Neural progenitor cell (in vitro differentiated cells): ENCODE data around the gene TOP2B. TPM values are rescaled to one million over a fixed set of nuclear protein-coding genes. Genes with fewer than 3 reads are reported as not detected.

ENCODE experiments used
- DNase-seq: peaks from one replicate; pipeline ENCODE4 v3.0.0-alpha.2; 2016; ENCODE audit warnings: low spot score
- H2AFZ ChIP-seq: fragments of 200-600 bp; sonication (generic); replicated peaks from 2 replicates; pipeline ENCODE4 v1.6.1; 2016; ENCODE audit warnings: antibody characterized with exemption
- H3F3A ChIP-seq: fragments of 200-600 bp; sonication (generic); 2 replicates; pipeline ENCODE4 v1.6.1; 2016; ENCODE audit warnings: antibody characterized with exemption, low read depth
- H3K27ac ChIP-seq: fragments of 200-600 bp; sonication (generic); 2 replicates; pipeline ENCODE4 v1.5.1; 2016; ENCODE audit warnings: mild to moderate bottlenecking
- H3K27me3 ChIP-seq: fragments of 200-600 bp; sonication (generic); 2 replicates; pipeline ENCODE4 v1.6.1; 2016; ENCODE audit warnings: mild to moderate bottlenecking, moderate library complexity
- H3K36me3 ChIP-seq: fragments of 200-600 bp; sonication (generic); 2 replicates; pipeline ENCODE4 v1.5.1; 2016
- H3K4me1 ChIP-seq: fragments of 200-600 bp; sonication (generic); 2 replicates; pipeline ENCODE4 v1.6.1; 2016; ENCODE audit warnings: mixed run types
- H3K4me2 ChIP-seq: fragments of 200-600 bp; sonication (generic); 2 replicates; pipeline ENCODE4 v1.6.1; 2016
- H3K4me3 ChIP-seq: fragments of 200-600 bp; sonication (generic); 2 replicates; pipeline ENCODE4 v1.5.1; 2016
- H3K79me2 ChIP-seq: fragments of 200-600 bp; sonication (generic); 2 replicates; pipeline ENCODE4 v1.6.1; 2016; ENCODE audit warnings: low read depth
- H3K9ac ChIP-seq: fragments of 200-600 bp; sonication (generic); 2 replicates; pipeline ENCODE4 v1.6.1; 2016
- H3K9me3 ChIP-seq: fragments of 200-600 bp; sonication (generic); 2 replicates; pipeline ENCODE4 v1.5.1; 2016; ENCODE audit warnings: low read depth
- H4K20me1 ChIP-seq: fragments of 200-600 bp; sonication (generic); 2 replicates; pipeline ENCODE4 v1.6.1; 2016; ENCODE audit warnings: low read depth
- H3K27ac Mint-ChIP-seq: 3 replicates; pipeline ENCODE4 v1.8.0; 2021; ENCODE audit warnings: mixed read lengths
- H3K27me3 Mint-ChIP-seq: 2 replicates; pipeline ENCODE4 v1.8.0; 2022; ENCODE audit warnings: low read depth, mild to moderate bottlenecking, inconsistent platforms, moderate library complexity, mixed read lengths; ENCODE audit not compliant: insufficient read depth
- H3K36me3 Mint-ChIP-seq: 3 replicates; pipeline ENCODE4 v1.8.0; 2021; ENCODE audit warnings: mixed read lengths
- H3K4me1 Mint-ChIP-seq: 3 replicates; pipeline ENCODE4 v1.8.0; 2021; ENCODE audit warnings: mixed read lengths
- H3K4me3 Mint-ChIP-seq: 3 replicates; pipeline ENCODE4 v1.8.0; 2021; ENCODE audit warnings: mild to moderate bottlenecking, moderate library complexity, mixed read lengths
- H3K9me3 Mint-ChIP-seq: 3 replicates; pipeline ENCODE4 v1.8.0; 2020; ENCODE audit warnings: mixed read lengths
- CTCF ChIP-seq: fragments of 200-600 bp; sonication (generic); IDR thresholded peaks from 2 replicates; pipeline ENCODE4 v1.5.1; 2017; ENCODE audit warnings: antibody characterized with exemption, mild to moderate bottlenecking
- EZH2 ChIP-seq: fragments of 200-600 bp; sonication (generic); IDR thresholded peaks from 2 replicates; pipeline ENCODE4 v1.6.1; 2017; ENCODE audit warnings: antibody characterized with exemption, mild to moderate bottlenecking, moderate library complexity
- EZH2phosphoT487 ChIP-seq: fragments of 200-600 bp; sonication (generic); IDR thresholded peaks from 2 replicates; pipeline ENCODE4 v1.6.1; 2017; ENCODE audit warnings: antibody characterized with exemption
- total RNA-seq: library from RNA; depleted of rRNA; stranded (reverse); fragments of >200 nt; gene quantifications from 2 replicates; pipeline ENCODE4 v1.2.3, GENCODE V29; 2015; ENCODE audit warnings: low replicate concordance

Gene TOP2B
- total RNA-seq, 1 donor from 2014 or later = 327 TPM

DNA sequence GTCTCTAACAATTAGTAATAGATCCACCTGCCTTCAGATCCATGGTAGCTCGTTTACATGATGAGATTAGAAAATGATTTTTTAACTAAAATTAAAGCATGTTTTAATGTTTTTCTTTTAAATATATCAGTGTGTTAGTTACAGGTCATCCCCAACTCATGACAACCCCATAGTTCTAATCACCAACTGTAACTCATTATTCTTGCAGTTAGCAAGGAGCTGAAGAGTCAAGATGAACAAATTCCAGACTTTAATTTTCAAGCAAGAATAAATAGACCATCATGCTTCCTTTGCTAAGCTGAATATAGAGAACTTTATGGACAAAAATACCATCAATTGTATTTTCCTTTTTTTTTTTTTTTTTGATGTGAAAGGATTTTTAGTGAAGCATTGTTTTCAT lies 101.1 kb downstream of the TOP2B start:
- H3K4me2 ChIP-seq = no peak overlapping the region
- H3K4me1 Mint-ChIP-seq = no peaks in the 10 kb centered on the region
- no peaks in the 10 kb centered on the region for H3K27me3 ChIP-seq
- no peak overlapping the region for H3K27ac ChIP-seq
- no peaks in the 10 kb centered on the region for H3K36me3 Mint-ChIP-seq
- no peak for TF ChIP-seq EZH2
- TF ChIP-seq EZH2phosphoT487 = no peak
- no peak for TF ChIP-seq CTCF
- no peak for DNase-seq
- H3K36me3 ChIP-seq = no peaks in the 10 kb centered on the region
- no peak overlapping the region for H3K27ac Mint-ChIP-seq
- peaks cover 11% of the 10 kb centered on the region for H3K27me3 Mint-ChIP-seq
- no peaks in the 10 kb centered on the region for H4K20me1 ChIP-seq
- H2AFZ ChIP-seq = no peak overlapping the region
- H3K4me3 ChIP-seq = no peak overlapping the region
- no peak overlapping the region for H3K9ac ChIP-seq
- no peaks in the 10 kb centered on the region for H3K79me2 ChIP-seq
- no peaks in the 10 kb centered on the region for H3F3A ChIP-seq
- no peaks in the 10 kb centered on the region for H3K9me3 Mint-ChIP-seq
- no peaks in the 10 kb centered on the region for H3K4me1 ChIP-seq
- no peaks in the 10 kb centered on the region for H3K9me3 ChIP-seq
- H3K4me3 Mint-ChIP-seq = no peak overlapping the region

GRCh38 chr3:25558796-25559195 lies 105.9 kb downstream of the TOP2B start:
- H3K27ac ChIP-seq = no peak overlapping the region
- no peak overlapping the region for H3K9ac ChIP-seq
- Mint-ChIP-seq H3K4me1 (no peaks in the 10 kb centered on the region), H3K4me3 (no peak overlapping the region), H3K9me3 (no peaks in the 10 kb centered on the region), H3K27me3 (no peaks in the 10 kb centered on the region), H3K36me3 (no peaks in the 10 kb centered on the region), H3K27ac (no peak overlapping the region)
- no peak overlapping the region for H3K4me2 ChIP-seq
- DNase-seq = no peak
- no peaks in the 10 kb centered on the region for H3K79me2 ChIP-seq
- no peaks in the 10 kb centered on the region for H4K20me1 ChIP-seq
- H3K9me3 ChIP-seq = no peaks in the 10 kb centered on the region
- no peaks in the 10 kb centered on the region for H3K36me3 ChIP-seq
- TF ChIP-seq EZH2phosphoT487 (no peak), CTCF (no peak), EZH2 (no peak)
- no peak overlapping the region for H3K4me3 ChIP-seq
- H2AFZ ChIP-seq = no peak overlapping the region
- no peaks in the 10 kb centered on the region for H3K27me3 ChIP-seq
- no peaks in the 10 kb centered on the region for H3K4me1 ChIP-seq
- H3F3A ChIP-seq = no peaks in the 10 kb centered on the region

DNA sequence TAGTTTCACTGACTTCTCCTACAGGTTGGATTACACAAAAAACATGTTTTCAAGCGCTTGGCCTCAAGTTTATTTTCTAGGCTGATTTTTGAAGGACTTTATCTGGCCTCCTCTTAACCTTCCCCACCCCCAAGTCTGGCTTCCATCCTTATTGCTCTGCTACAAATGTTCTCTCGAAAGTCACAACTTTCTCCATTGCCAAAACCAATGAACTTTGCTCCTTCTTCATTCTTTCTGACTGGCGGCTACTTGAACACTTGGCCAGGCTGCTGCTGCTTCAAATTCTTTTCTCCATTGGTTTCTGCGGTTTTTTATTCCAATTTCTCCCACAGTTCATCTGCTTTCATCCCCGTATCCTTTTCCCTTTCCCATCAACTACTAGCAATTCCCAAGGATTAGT lies 106.6 kb downstream of the TOP2B start:
- Histone ChIP-seq H3K36me3 (no peaks in the 10 kb centered on the region), H3K27me3 (no peaks in the 10 kb centered on the region), H3K9me3 (no peaks in the 10 kb centered on the region), H3K79me2 (no peaks in the 10 kb centered on the region), H2AFZ (no peak overlapping the region), H3K4me3 (no peak overlapping the region), H4K20me1 (no peaks in the 10 kb centered on the region), H3K4me1 (no peaks in the 10 kb centered on the region), H3K27ac (no peak overlapping the region), H3K9ac (no peak overlapping the region), H3K4me2 (no peak overlapping the region), H3F3A (no peaks in the 10 kb centered on the region)
- no peak for DNase-seq
- H3K4me1 Mint-ChIP-seq = no peaks in the 10 kb centered on the region
- H3K9me3 Mint-ChIP-seq = no peaks in the 10 kb centered on the region
- no peaks in the 10 kb centered on the region for H3K36me3 Mint-ChIP-seq
- no peak overlapping the region for H3K27ac Mint-ChIP-seq
- no peak overlapping the region for H3K4me3 Mint-ChIP-seq
- TF ChIP-seq EZH2 (no peak), EZH2phosphoT487 (no peak)
- no peaks in the 10 kb centered on the region for H3K27me3 Mint-ChIP-seq

GRCh38 chr3:25557694-25558093 lies 107.0 kb downstream of the TOP2B start:
- Histone ChIP-seq H2AFZ (no peak overlapping the region), H4K20me1 (no peaks in the 10 kb centered on the region), H3K27me3 (no peaks in the 10 kb centered on the region), H3K4me1 (no peaks in the 10 kb centered on the region), H3K4me3 (no peak overlapping the region), H3K4me2 (no peak overlapping the region), H3K9me3 (no peaks in the 10 kb centered on the region), H3K9ac (no peak overlapping the region), H3K79me2 (no peaks in the 10 kb centered on the region), H3K36me3 (no peaks in the 10 kb centered on the region), H3K27ac (no peak overlapping the region), H3F3A (no peaks in the 10 kb centered on the region)
- TF ChIP-seq CTCF (no peak), EZH2 (no peak), EZH2phosphoT487 (no peak)
- Mint-ChIP-seq H3K27me3 (no peaks in the 10 kb centered on the region), H3K4me3 (no peak overlapping the region), H3K36me3 (no peaks in the 10 kb centered on the region), H3K27ac (no peak overlapping the region), H3K4me1 (no peaks in the 10 kb centered on the region), H3K9me3 (no peaks in the 10 kb centered on the region)
- DNase-seq = no peak
